Caco-2 (cell line): ENCODE measurements around the gene PLEKHA8. TPM values are rescaled to one million over a fixed set of nuclear protein-coding genes. Genes with fewer than 3 reads are reported as not detected.

Experiments used
- BruUV-seq: library from RNA; stranded (reverse); fragments of 400-500 nt; replicated peaks from 2 replicates; lab custom pipeline; 2021; lab: Mats Ljungman, UMichigan
- CTCF ChIA-PET: fragments of 300-600 bp; sonication (Branson Sonifier 250); formaldehyde crosslinking; loops from one replicate; lab custom pipeline; 2022; ENCODE audit warnings: antibody characterized with exemption; lab: Charles Lee
- POLR2A ChIA-PET: fragments of 300-600 bp; sonication (Branson Sonifier 250); formaldehyde crosslinking; loops from one replicate; lab custom pipeline; 2022; ENCODE audit warnings: antibody characterized with exemption; lab: Charles Lee
- DNase-seq, 2 experiments: peaks; one replicate each; pipeline versions ENCODE4 v3.0.0 to v3.0.0-alpha.2; 2020 to 2022
- H3K27me3 ChIP-seq: replicated peaks from 2 replicates; pipeline ENCODE4 v1.6.0; 2011; ENCODE audit warnings: low read length; ENCODE audit not compliant: control insufficient read depth, insufficient read depth
- H3K36me3 ChIP-seq: 2 replicates; pipeline ENCODE4 v1.5.1; 2011; ENCODE audit warnings: low read length; ENCODE audit not compliant: control insufficient read depth, insufficient read depth
- H3K4me1 ChIP-seq: fragments of 250-450 bp; sonication (Bioruptor Pico); 2 replicates; pipeline ENCODE4 v1.5.1; 2020; ENCODE audit warnings: mild to moderate bottlenecking
- H3K4me3 ChIP-seq: 2 replicates; pipeline ENCODE4 v1.5.1; 2011; ENCODE audit warnings: low read depth, mild to moderate bottlenecking, control low read depth, low read length
- H3K9me3 ChIP-seq: fragments of 250-450 bp; sonication (Bioruptor Pico); 2 replicates; pipeline ENCODE4 v1.5.1; 2020; ENCODE audit warnings: mild to moderate bottlenecking, moderate library complexity
- H3K27ac Mint-ChIP-seq: one replicate; pipeline ENCODE4 v1.8.0; 2022; ENCODE audit warnings: mixed read lengths; ENCODE audit not compliant: unreplicated experiment
- H3K27me3 Mint-ChIP-seq: one replicate; pipeline ENCODE4 v1.8.0; 2022; ENCODE audit warnings: mixed read lengths; ENCODE audit not compliant: insufficient read depth, unreplicated experiment
- H3K36me3 Mint-ChIP-seq: one replicate; pipeline ENCODE4 v1.8.0; 2022; ENCODE audit warnings: mild to moderate bottlenecking, mixed read lengths; ENCODE audit not compliant: insufficient read depth, unreplicated experiment
- H3K4me1 Mint-ChIP-seq: one replicate; pipeline ENCODE4 v1.8.0; 2022; ENCODE audit warnings: low read depth, mixed read lengths; ENCODE audit not compliant: unreplicated experiment
- H3K4me3 Mint-ChIP-seq: one replicate; pipeline ENCODE4 v1.8.0; 2022; ENCODE audit warnings: mild to moderate bottlenecking, moderate library complexity, mixed read lengths; ENCODE audit not compliant: unreplicated experiment
- H3K9me3 Mint-ChIP-seq: one replicate; pipeline ENCODE4 v1.8.0; 2022; ENCODE audit warnings: mixed read lengths; ENCODE audit not compliant: unreplicated experiment
- intact Hi-C: fragments of 100-400 bp; cut with micrococcal nuclease; formaldehyde crosslinking; loops from one replicate; pipeline ENCODE4 v1.10.0; 2022; ENCODE audit not compliant: unreplicated experiment
- total RNA-seq: library from RNA; stranded (reverse); gene quantifications from 2 replicates; pipeline ENCODE4 v1.2.3, GENCODE V29; 2022
- TF ChIP-seq, protein P1 (sequence below), 2 experiments: fragments of 200-600 bp in 1 of 2; IDR thresholded peaks; 1 replicate in 1 of 2; 2 replicates in 1 of 2; pipeline versions ENCODE4 v1.5.1 to v1.8.0; 2011 to 2022; ENCODE audit warnings: antibody characterized with exemption in 1 of 2, control low read depth in 1 of 2, inconsistent platforms in 1 of 2, low read depth in 1 of 2, low read length in 1 of 2, mild to moderate bottlenecking in 1 of 2, moderate library complexity in 1 of 2; ENCODE audit not compliant: insufficient read depth in 1 of 2, severe bottlenecking in 1 of 2, unreplicated experiment in 1 of 2

Gene PLEKHA8
- total RNA-seq, 1 experiment from 2014 or later: 32.5 TPM

DNA sequence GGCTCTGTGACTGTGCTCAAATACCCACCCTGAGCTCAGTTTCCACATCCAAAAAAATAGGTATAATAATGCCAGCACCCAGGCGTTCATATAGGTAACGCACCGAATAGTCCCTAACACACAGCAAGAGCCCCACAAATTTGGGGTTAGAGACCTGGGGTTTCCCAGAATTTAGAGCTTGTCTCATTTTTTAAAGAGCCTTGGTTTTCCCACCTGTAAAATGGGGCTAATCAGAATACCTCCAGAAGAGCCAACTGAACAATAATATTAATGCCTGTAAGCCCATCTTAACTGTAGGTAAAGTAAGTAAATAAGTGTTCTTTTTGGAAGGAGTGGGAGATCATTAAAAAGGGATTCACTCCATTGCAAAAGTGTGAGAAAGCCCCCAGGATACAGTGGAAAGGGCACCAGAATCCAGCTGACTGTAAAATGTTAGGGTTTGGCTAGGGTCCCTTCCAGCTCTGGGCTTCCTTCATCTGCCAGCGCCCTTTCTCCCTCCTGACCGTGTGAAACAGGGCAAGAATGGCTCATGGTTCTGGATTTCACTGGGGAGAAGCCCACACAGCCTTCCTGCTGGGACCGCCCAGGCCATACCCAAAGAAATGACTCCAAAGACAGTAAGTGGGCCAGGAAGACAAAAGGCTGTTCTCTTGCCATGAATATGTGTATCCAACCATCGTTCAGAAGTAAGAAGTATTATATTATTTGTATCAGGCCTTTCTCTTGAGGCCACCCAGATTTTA, 108.7 kb downstream of the PLEKHA8 start:
- Mint-ChIP-seq H3K4me3 (peak overlapping the region; percentile 14), H3K4me1 (no peaks in the 10 kb centered on the region), H3K9me3 (no peaks in the 10 kb centered on the region), H3K27ac (no peak overlapping the region), H3K27me3 (peaks cover 3% of the 10 kb centered on the region), H3K36me3 (peaks cover 14% of the 10 kb centered on the region)
- BruUV-seq: no TSS peak
- Histone ChIP-seq H3K36me3 (no peaks in the 10 kb centered on the region), H3K27me3 (no peaks in the 10 kb centered on the region; the same call in 1 of the 2 replicates), H3K9me3 (no peaks in the 10 kb centered on the region), H3K4me1 (no peaks in the 10 kb centered on the region), H3K4me3 (no peak overlapping the region)
- TF ChIP-seq, protein P1, sequence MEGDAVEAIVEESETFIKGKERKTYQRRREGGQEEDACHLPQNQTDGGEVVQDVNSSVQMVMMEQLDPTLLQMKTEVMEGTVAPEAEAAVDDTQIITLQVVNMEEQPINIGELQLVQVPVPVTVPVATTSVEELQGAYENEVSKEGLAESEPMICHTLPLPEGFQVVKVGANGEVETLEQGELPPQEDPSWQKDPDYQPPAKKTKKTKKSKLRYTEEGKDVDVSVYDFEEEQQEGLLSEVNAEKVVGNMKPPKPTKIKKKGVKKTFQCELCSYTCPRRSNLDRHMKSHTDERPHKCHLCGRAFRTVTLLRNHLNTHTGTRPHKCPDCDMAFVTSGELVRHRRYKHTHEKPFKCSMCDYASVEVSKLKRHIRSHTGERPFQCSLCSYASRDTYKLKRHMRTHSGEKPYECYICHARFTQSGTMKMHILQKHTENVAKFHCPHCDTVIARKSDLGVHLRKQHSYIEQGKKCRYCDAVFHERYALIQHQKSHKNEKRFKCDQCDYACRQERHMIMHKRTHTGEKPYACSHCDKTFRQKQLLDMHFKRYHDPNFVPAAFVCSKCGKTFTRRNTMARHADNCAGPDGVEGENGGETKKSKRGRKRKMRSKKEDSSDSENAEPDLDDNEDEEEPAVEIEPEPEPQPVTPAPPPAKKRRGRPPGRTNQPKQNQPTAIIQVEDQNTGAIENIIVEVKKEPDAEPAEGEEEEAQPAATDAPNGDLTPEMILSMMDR (IDR thresholded peaks at IDR 0.05; ENCODE audit: insufficient read depth in 1 of 2, low read depth in 1 of 2, low read length in 1 of 2, severe bottlenecking in 1 of 2, unreplicated experiment in 1 of 2): no peak
- no peak for DNase-seq
- CTCF ChIA-PET: no interaction called here
- intact Hi-C loops: no loop called here
- POLR2A ChIA-PET: no interaction called here

DNA sequence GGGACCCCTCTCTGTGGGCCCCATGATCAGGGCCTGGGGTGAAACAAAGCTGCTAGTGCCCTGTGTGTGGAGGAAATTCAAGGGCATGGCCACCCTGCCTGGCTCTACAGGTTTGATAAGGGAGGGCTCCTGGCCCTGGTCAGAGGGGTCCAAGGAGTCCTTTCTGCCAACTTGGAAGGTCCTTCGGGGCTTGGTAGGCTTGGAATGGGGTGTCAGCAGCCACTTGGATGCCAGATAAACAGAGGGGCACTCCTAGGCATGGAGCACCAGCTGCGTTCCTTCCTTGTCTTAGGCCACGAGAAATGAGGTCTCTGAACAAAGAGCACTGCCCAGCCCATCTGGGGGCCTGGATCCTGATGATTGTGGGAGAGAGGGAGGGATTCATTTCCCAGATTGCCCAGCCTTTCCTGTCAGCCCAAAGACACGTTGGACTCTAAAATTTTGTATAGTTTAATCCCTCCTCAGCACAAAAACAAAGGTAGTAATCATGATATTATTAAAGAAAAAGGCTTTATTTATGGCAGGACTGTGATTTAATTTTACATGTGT, 111.7 kb downstream of the PLEKHA8 start:
- DNase-seq: no peak
- intact Hi-C loops: no loop called here
- peaks cover 5% of the 10 kb centered on the region for H3K36me3 Mint-ChIP-seq
- H3K27me3 Mint-ChIP-seq: peaks cover 3% of the 10 kb centered on the region
- H3K9me3 Mint-ChIP-seq: no peaks in the 10 kb centered on the region
- no TSS peak for BruUV-seq
- no peak overlapping the region for H3K4me3 Mint-ChIP-seq
- POLR2A ChIA-PET: no interaction called here
- TF ChIP-seq, protein P1 (IDR thresholded peaks at IDR 0.05; ENCODE audit: insufficient read depth in 1 of 2, low read depth in 1 of 2, low read length in 1 of 2, severe bottlenecking in 1 of 2, unreplicated experiment in 1 of 2): no peak
- CTCF ChIA-PET: no interaction called here
- Histone ChIP-seq H3K9me3 (no peaks in the 10 kb centered on the region), H3K27me3 (no peaks in the 10 kb centered on the region; the same call in 1 of the 2 replicates), H3K36me3 (no peaks in the 10 kb centered on the region), H3K4me3 (no peak overlapping the region), H3K4me1 (0 out of 2 replicates have a peak, but pooled peaks cover 8% of the 10 kb centered on the region)
- H3K4me1 Mint-ChIP-seq: peaks cover 13% of the 10 kb centered on the region
- H3K27ac Mint-ChIP-seq: no peak overlapping the region

DNA sequence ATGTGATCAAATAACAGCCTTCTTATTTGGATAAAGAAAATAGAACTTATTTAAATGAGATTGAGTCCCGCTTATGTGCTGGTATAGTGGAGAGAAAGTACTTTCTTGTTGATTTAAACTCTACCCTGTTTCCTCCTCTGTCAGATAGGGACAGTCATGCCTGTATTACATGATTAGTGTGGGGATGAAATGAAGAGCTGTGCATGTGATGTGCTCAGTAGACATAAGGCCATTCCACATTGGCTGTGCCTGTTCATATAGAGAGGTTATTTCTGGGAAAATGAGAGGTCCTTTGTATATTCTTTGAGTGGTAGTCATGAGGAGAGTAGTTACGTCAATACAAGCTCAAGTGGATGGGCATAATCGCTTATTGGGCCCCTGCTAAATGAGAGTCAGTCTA, 112.2 kb downstream of the PLEKHA8 start:
- TF ChIP-seq, protein P1 (IDR thresholded peaks at IDR 0.05; ENCODE audit: insufficient read depth in 1 of 2, low read depth in 1 of 2, low read length in 1 of 2, severe bottlenecking in 1 of 2, unreplicated experiment in 1 of 2): no peak
- BruUV-seq: no TSS peak
- no peak overlapping the region for H3K27ac Mint-ChIP-seq
- H3K4me3 ChIP-seq: no peak overlapping the region
- H3K9me3 ChIP-seq: no peaks in the 10 kb centered on the region
- peaks cover 3% of the 10 kb centered on the region for H3K27me3 Mint-ChIP-seq
- peaks cover 5% of the 10 kb centered on the region for H3K36me3 Mint-ChIP-seq
- ChIA-PET CTCF (no interaction called here), POLR2A (no interaction called here)
- H3K4me3 Mint-ChIP-seq: no peak overlapping the region
- H3K27me3 ChIP-seq: no peaks in the 10 kb centered on the region; the same call in 1 of the 2 replicates
- no peaks in the 10 kb centered on the region for H3K36me3 ChIP-seq
- H3K4me1 Mint-ChIP-seq: peaks cover 13% of the 10 kb centered on the region
- H3K4me1 ChIP-seq: 0 out of 2 replicates have a peak, but pooled peaks cover 8% of the 10 kb centered on the region
- no peak for DNase-seq
- intact Hi-C loops: no loop called here
- no peaks in the 10 kb centered on the region for H3K9me3 Mint-ChIP-seq
